HepG2 (cell line): ENCODE data around the gene PRDX5. TPM values are rescaled to one million over a fixed set of nuclear protein-coding genes. Genes with fewer than 3 reads are reported as not detected.

Experiments
- ATAC-seq: fragments of 200-7000 bp; cut with Tn5 transposase; 3 replicates; pipeline ENCODE4 v1.9.1; 2020; ENCODE audit warnings: mild to moderate bottlenecking, moderate library complexity
- BruUV-seq: library from RNA; stranded (reverse); fragments of 400-500 nt; replicated peaks from 2 replicates; lab custom pipeline; 2021; lab: Mats Ljungman, UMichigan
- CTCF ChIA-PET: fragments of 300-600 bp; formaldehyde crosslinking; extraction: SDS; loops from one replicate; lab custom pipeline; 2021; ENCODE audit warnings: low total read pairs, inconsistent platforms, low intra/inter-chr PET ratio; lab: Yijun Ruan, JAX
- POLR2A ChIA-PET: fragments of 350-600 bp; sonication (Branson Sonifier 250); formaldehyde crosslinking; loops from one replicate; lab custom pipeline; 2020; ENCODE audit warnings: antibody characterized with exemption, inconsistent platforms; lab: Yijun Ruan, JAX
- DNase-seq: peaks from one replicate; pipeline ENCODE4 v3.0.0-alpha.2; 2015; ENCODE audit warnings: low spot score
- FAIRE-seq: peaks from 3 replicates; lab custom pipeline; 2011; peaks lifted over from hg19 to GRCh38; lab: Jason Lieb, UNC
- H2AFZ ChIP-seq: one replicate; pipeline ENCODE4 v1.6.1; 2011; ENCODE audit warnings: low read length, inconsistent platforms
- H3K27ac ChIP-seq: fragments of 300-600 bp; 3 replicates; pipeline ENCODE4 v1.8.0; 2011; ENCODE audit warnings: mixed run types, mild to moderate bottlenecking, mixed read lengths, low read length, inconsistent platforms; ENCODE audit not compliant: insufficient read depth; ENCODE audit errors: extremely low read length
- H3K27me3 ChIP-seq, 2 experiments: fragments of 200-600 bp in 1 of 2; 2 replicates in 1 of 2; 3 replicates in 1 of 2; pipeline versions ENCODE4 v1.6.0 to v1.8.0; 2011; ENCODE audit warnings: low read length in 2 of 2, mild to moderate bottlenecking in 2 of 2, moderate library complexity in 2 of 2, inconsistent platforms in 1 of 2; ENCODE audit not compliant: insufficient read depth in 2 of 2, control insufficient read depth in 1 of 2
- H3K36me3 ChIP-seq, 2 experiments: fragments of 200-600 bp in 1 of 2; replicated peaks in 1 of 2; 2 replicates in 1 of 2; 3 replicates in 1 of 2; pipeline versions ENCODE4 v1.5.1 to v1.8.0; 2011; ENCODE audit warnings: low read length in 2 of 2, inconsistent platforms in 1 of 2; ENCODE audit not compliant: insufficient read depth in 2 of 2, control insufficient read depth in 1 of 2
- H3K4me1 ChIP-seq: 2 replicates; pipeline ENCODE4 v1.5.1; 2012; ENCODE audit warnings: low read length, inconsistent platforms; ENCODE audit not compliant: insufficient read depth
- H3K4me2 ChIP-seq: 2 replicates; pipeline ENCODE4 v1.6.0; 2011; ENCODE audit warnings: low read depth, low read length, inconsistent platforms
- H3K4me3 ChIP-seq, 3 experiments: fragments of 200-600 bp in 1 of 3; sonication (generic), shearing (Covaris generic) in 1 of 3; replicated peaks in 1 of 3; 2 replicates each; pipeline ENCODE4 v1.5.1; 2011 to 2016; ENCODE audit warnings: low read length in 3 of 3, inconsistent platforms in 2 of 3, low read depth in 2 of 3, mild to moderate bottlenecking in 2 of 3, control low read depth in 1 of 3, mixed read lengths in 1 of 3; ENCODE audit not compliant: insufficient read depth in 1 of 3
- H3K79me2 ChIP-seq: one replicate; pipeline ENCODE4 v1.6.1; 2011; ENCODE audit warnings: low read length, inconsistent platforms; ENCODE audit not compliant: insufficient read depth
- H3K9ac ChIP-seq: 2 replicates; pipeline ENCODE4 v1.6.0; 2011; ENCODE audit warnings: mild to moderate bottlenecking, low read depth, low read length, inconsistent platforms; ENCODE audit not compliant: insufficient read depth
- H3K9me3 ChIP-seq: 2 replicates; pipeline ENCODE4 v1.5.1; 2012; ENCODE audit warnings: mild to moderate bottlenecking, low read length
- H4K20me1 ChIP-seq: 2 replicates; pipeline ENCODE4 v1.6.0; 2011; ENCODE audit warnings: inconsistent platforms, mild to moderate bottlenecking, low read length, moderate library complexity; ENCODE audit not compliant: insufficient read depth
- HNRNPL ChIP-seq: fragments of 200-400 bp; formaldehyde crosslinking; IDR thresholded peaks from 2 replicates; pipeline ENCODE4 v1.6.1; 2017; ENCODE audit warnings: mild to moderate bottlenecking, low read depth, low read length
- ZC3H4 ChIP-seq: sonication (generic); formaldehyde crosslinking; IDR thresholded peaks from 2 replicates; pipeline ENCODE4 v1.4.0; 2020; ENCODE audit warnings: missing genetic modification reagents, borderline replicate concordance
- ZNF687 ChIP-seq: sonication (generic); formaldehyde crosslinking; IDR thresholded peaks from 2 replicates; pipeline ENCODE4 v1.5.1; 2020; ENCODE audit warnings: mild to moderate bottlenecking, missing genetic modification reagents, moderate library complexity
- WGBS: methylation state at CpG from one replicate; pipeline ENCODE4 v1.1.6; 2017; ENCODE audit warnings: low lambda C conversion rate; 5-methylcytosine and 5-hydroxymethylcytosine counted together
- in situ Hi-C: cut with HindIII; loops from 2 replicates; pipeline ENCODE4 v1.10.0; 2017; ENCODE audit warnings: low pct_unique_long_range_greater_than_20kb; ENCODE audit not compliant: extremely low pct_ligation_motif_present
- intact Hi-C: fragments of 100-400 bp; cut with micrococcal nuclease; formaldehyde crosslinking; loops from one replicate; pipeline ENCODE4 v1.10.0; 2022; ENCODE audit not compliant: unreplicated experiment
- polyA plus RNA-seq, 8 experiments: library from polyadenylated mRNA; depleted of rRNA in 3 of 8; stranded (reverse) in 7 of 8; unstranded in 1 of 8; fragments of >200 nt; fragmentation: Illumina TruSeq in 4 of 8; extraction: Trizol in 4 of 8; gene quantifications; 2 replicates each; pipeline versions ENCODE4 v1.2.1 to v1.2.3, GENCODE V29; 2011 to 2016; ENCODE audit warnings: low read depth in 4 of 8, missing spikeins in 1 of 8, mixed read lengths in 1 of 8; ENCODE audit not compliant: insufficient read depth in 1 of 8
- total RNA-seq, 5 experiments: library from RNA; depleted of rRNA; stranded (reverse); fragments of >200 nt; fragmentation: Illumina TruSeq; extraction: Trizol; gene quantifications; 2 replicates each; pipeline ENCODE4 v1.2.3, GENCODE V29; 2016; ENCODE audit warnings: low read depth in 1 of 5

Gene PRDX5
- total and polyA plus RNA-seq, 2 of the 13 experiments (the other 11 are each of a cell fraction or from before 2014, with no cell fraction given): 215 to 311 TPM

- H3K27me3 ChIP-seq: peaks cover 2 to 26% of the 10 kb centered on the region in 2 experiments; a peak in 3 of 5 replicates
- H3K4me2 ChIP-seq: no peak overlapping the region
- ChIA-PET POLR2A (interaction anchor here (6.5 kb wide), 1 partner anchor 35 kb away, joined by 61 read pairs; the partner anchor contains the start of genes PRDX5 and TRMT112), CTCF (no interaction called here)
- DNase-seq (no peak), ATAC-seq (no peak), FAIRE-seq (no peak)
- H2AFZ ChIP-seq: no peak overlapping the region
- no peak overlapping the region for H3K9ac ChIP-seq
- TF ChIP-seq ZNF687 (CRISPR knock-in tag) (no peak), ZC3H4 (no peak), HNRNPL (0 out of 2 replicates have a peak, but pooled peaks have one; percentile 22)
- H3K36me3 ChIP-seq: no peaks in the 10 kb centered on the region
- no TSS peak for BruUV-seq
- no peak overlapping the region for H3K4me3 ChIP-seq
- intact Hi-C loops (no loop called here), in situ Hi-C loops (no loop called here)
- no peaks in the 10 kb centered on the region for H3K9me3 ChIP-seq
- 51% methylated on average over 6 of the region's 33 CpGs for WGBS
- no peaks in the 10 kb centered on the region for H3K79me2 ChIP-seq
- no peak overlapping the region for H3K27ac ChIP-seq
- H3K4me1 ChIP-seq: peaks cover 53% of the 10 kb centered on the region
- no peaks in the 10 kb centered on the region for H4K20me1 ChIP-seq
These were observed 34.4 kb downstream of the PRDX5 start for GRCh38 chr11:64352099-64352994.
